Activated naive CD8-positive, alpha-beta T cell treated with anti-CD3 and anti-CD28 coated beads, Interleukin-2, amount 50 U/mL, for 24 hours (primary cell): ENCODE measurements around the gene THBS2.
"Not testable (repeated sequence)": the region's sequence is repeated elsewhere in the genome, so short reads cannot be mapped to it uniquely, and the experiment has no call there.

ENCODE experiments used
- ATAC-seq: fragments of 150-1000 bp; cut with Tn5 transposase; one replicate; pipeline ENCODE4 v1.10.0; 2021
- DNase-seq: peaks from one replicate; pipeline ENCODE4 v3.0.0; 2021
- H3K27ac Mint-ChIP-seq: one replicate; pipeline ENCODE4 v1.8.0; 2021; ENCODE audit warnings: mild to moderate bottlenecking, mixed read lengths
- H3K27me3 Mint-ChIP-seq: one replicate; pipeline ENCODE4 v1.8.0; 2021; ENCODE audit warnings: mixed read lengths
- H3K36me3 Mint-ChIP-seq: one replicate; pipeline ENCODE4 v1.8.0; 2021; ENCODE audit warnings: low read depth, mixed read lengths
- H3K4me1 Mint-ChIP-seq: one replicate; pipeline ENCODE4 v1.8.0; 2021; ENCODE audit warnings: mixed read lengths
- H3K4me3 Mint-ChIP-seq: one replicate; pipeline ENCODE4 v1.8.0; 2021; ENCODE audit warnings: mild to moderate bottlenecking, moderate library complexity, mixed read lengths
- H3K9me3 Mint-ChIP-seq: one replicate; pipeline ENCODE4 v1.8.0; 2021; ENCODE audit warnings: mixed read lengths

Gene THBS2

DNA sequence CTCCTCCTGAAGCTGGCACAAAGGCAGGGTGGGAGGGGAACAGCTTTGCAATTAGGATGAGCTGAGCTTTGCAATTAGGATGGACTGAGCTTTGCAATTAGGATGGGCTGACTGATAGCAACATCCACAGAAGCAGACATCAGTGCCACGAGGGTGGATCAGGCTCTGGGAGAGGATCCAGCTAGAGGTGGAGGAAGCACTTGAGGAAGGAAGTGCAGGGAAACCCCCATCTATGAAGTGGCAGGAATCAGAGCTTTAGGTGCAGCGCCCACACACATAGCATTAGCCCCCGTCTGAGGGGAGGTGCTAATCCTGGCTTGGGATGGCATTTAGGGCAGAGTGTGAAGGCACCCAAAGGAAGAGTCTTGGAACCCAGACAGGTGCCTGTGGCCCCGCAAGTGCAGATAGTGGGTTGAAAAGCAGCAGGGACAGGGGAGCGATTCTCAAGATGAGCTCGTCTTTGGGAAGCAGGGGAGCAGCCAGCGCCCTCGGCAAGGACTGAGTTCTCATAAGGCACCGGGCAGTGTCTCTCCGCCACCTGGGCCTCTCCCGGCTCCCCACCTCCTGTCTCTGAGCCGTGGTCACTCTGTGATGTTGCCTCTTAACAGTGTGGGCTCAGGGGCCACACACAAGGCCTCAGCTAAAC, 12.0 kb upstream of the THBS2 start:
- H3K27ac Mint-ChIP-seq, result no peak overlapping the region
- H3K36me3 Mint-ChIP-seq, result no peaks in the 10 kb centered on the region
- H3K27me3 Mint-ChIP-seq, result peaks cover 2% of the 10 kb centered on the region
- H3K4me3 Mint-ChIP-seq, result no peak overlapping the region
- H3K9me3 Mint-ChIP-seq, result no peaks in the 10 kb centered on the region
- no peaks in the 10 kb centered on the region for H3K4me1 Mint-ChIP-seq
- ATAC-seq (no peak), DNase-seq (no peak)

GRCh38 chr6:169263836-169264608, 10.4 kb upstream of the THBS2 start:
- Mint-ChIP-seq H3K9me3 (no peaks in the 10 kb centered on the region), H3K4me1 (no peaks in the 10 kb centered on the region), H3K36me3 (no peaks in the 10 kb centered on the region), H3K27me3 (peaks cover 2% of the 10 kb centered on the region), H3K27ac (no peak overlapping the region), H3K4me3 (no peak overlapping the region)
- ATAC-seq (no peak), DNase-seq (no peak)

DNA sequence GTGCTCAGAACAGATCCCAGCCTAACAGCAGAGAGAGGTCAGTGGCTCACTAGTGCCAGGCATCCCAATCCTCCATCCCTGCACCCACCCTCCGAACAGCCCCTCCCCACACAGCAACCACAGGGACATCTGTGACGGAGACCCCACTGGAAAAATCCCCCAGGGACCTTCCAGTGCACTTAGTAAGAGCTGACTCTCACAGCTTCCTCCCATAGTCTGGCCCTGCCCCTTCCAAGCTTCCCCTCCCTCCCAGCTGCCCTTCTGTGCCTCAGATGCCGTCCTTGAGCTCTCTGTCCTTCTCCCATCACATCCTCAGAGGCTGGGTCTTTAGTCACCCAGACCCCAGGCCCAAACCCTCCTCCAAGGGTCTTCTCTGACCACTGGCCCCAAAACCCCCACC, 9.7 kb upstream of the THBS2 start:
- H3K27me3 Mint-ChIP-seq, result peaks cover 3% of the 10 kb centered on the region
- H3K4me1 Mint-ChIP-seq, result no peaks in the 10 kb centered on the region
- no peaks in the 10 kb centered on the region for H3K36me3 Mint-ChIP-seq
- no peak overlapping the region for H3K4me3 Mint-ChIP-seq
- DNase-seq (no peak), ATAC-seq (no peak)
- H3K9me3 Mint-ChIP-seq, result no peaks in the 10 kb centered on the region
- no peak overlapping the region for H3K27ac Mint-ChIP-seq

DNA sequence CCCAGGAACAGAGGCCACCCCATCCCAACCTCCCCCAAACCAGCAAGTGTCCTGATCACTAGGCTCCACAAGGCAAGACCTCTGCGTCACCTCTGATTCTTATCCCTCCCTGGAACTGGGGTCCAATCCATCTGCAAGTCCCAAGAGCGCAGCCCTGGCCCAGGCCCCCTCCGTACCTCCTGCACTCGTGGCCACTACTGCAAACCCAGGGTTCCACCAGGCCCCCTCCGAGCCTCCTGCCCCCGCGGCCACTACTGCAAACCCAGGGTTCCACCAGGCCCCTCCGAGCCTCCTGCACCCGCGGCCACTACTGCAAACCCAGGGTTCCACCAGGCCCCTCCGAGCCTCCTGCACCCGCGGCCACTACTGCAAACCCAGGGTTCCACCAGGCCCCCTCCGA, 9.0 kb upstream of the THBS2 start:
- not testable (repeated sequence) for H3K27me3 Mint-ChIP-seq, H3K27ac Mint-ChIP-seq, ATAC-seq, H3K4me3 Mint-ChIP-seq, DNase-seq, H3K4me1 Mint-ChIP-seq, H3K9me3 Mint-ChIP-seq, H3K36me3 Mint-ChIP-seq

DNA sequence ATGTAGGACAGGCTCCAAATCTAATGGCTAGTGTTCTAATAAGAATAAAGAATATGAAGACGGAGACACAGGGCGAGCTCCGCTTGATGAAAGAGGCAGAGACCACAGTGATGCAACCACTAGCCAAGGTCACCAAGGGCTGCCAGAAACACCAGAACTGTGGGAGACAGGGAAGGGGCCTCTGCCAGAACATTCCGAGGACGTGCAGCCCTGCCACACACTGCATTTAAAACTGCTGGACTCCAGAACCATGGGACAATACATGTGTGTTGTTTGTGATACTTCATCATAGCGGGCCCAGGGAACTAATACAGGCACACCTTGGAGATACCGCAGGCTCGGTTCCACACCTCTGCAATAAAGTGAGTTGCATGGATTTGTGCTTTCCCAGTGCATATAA, 2.9 kb upstream of the THBS2 start:
- H3K27me3 Mint-ChIP-seq, result peaks cover 46% of the 10 kb centered on the region
- H3K9me3 Mint-ChIP-seq, result no peaks in the 10 kb centered on the region
- ATAC-seq, result no peak
- H3K4me1 Mint-ChIP-seq, result peaks cover 18% of the 10 kb centered on the region
- DNase-seq, result no peak
- H3K27ac Mint-ChIP-seq, result no peak overlapping the region
- H3K4me3 Mint-ChIP-seq, result no peak overlapping the region
- H3K36me3 Mint-ChIP-seq, result no peaks in the 10 kb centered on the region

GRCh38 chr6:169256061-169256460, 2.4 kb upstream of the THBS2 start:
- DNase-seq, result no peak
- ATAC-seq, result no peak
- no peak overlapping the region for H3K4me3 Mint-ChIP-seq
- H3K27ac Mint-ChIP-seq, result no peak overlapping the region
- no peaks in the 10 kb centered on the region for H3K9me3 Mint-ChIP-seq
- peaks cover 49% of the 10 kb centered on the region for H3K27me3 Mint-ChIP-seq
- peaks cover 18% of the 10 kb centered on the region for H3K4me1 Mint-ChIP-seq
- H3K36me3 Mint-ChIP-seq, result no peaks in the 10 kb centered on the region

DNA sequence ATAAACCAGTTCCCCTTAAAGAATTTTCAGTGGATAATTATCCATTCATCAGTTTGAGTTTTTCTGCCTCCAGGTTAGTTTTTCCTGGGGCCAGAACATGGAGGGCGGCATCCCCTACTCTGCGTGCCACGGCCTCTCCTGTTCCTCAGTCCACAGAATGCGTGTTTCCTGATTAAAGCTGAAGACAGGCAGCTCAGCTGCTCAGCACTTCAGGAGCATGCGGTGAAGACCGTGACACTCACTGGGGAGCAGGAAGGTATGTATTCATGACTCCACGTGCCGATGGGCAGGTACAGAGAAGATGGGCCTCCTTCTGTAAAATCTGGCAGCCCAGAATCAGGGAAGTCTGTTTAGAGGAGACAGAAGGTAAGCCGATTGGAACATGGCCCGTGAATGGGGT, 2.0 kb upstream of the THBS2 start:
- Mint-ChIP-seq H3K9me3 (no peaks in the 10 kb centered on the region), H3K4me1 (peaks cover 18% of the 10 kb centered on the region), H3K36me3 (no peaks in the 10 kb centered on the region), H3K27ac (no peak overlapping the region), H3K4me3 (no peak overlapping the region), H3K27me3 (peaks cover 53% of the 10 kb centered on the region)
- DNase-seq, result no peak
- ATAC-seq, result no peak

DNA sequence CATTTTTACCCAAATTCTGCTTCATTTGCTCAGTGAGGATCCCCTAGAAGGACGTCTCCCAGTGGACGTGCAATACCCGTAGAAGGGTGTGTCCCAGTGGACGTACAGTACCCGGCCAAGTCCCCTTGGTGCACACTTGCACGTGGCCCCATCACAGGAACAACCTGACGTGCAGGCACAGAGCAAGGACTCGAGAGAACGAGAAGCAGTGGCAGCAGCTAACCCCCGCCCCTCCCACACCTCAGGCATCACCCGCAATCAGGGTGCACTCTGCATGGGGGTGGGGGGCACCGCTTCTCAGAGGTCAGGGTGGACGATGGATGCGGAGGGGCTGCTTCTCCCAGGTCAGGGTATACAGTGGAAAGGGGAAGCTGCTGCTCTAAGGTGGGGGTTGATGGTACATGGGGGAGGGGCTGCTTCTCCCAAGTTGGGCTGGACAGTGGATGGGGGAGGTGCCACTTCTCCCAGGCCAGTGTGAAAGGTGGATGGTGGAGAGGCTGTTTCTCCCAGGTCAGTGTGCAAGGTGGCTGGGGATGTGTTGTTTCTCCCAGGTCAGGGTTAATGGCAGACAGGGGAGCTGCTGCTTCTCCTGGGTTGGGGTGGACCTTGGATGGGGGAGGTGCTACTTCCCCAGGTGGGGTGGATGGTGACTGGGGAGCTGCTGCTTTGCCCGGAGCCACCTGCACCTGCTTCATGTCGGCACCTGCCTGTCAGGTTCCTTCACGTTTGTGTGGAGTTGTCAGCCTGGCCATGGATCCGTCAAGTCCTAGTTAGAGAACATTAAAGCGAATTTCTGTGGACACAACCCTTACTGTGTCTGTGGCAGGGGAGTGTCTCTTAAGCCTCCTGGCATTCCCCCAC, 1.0 kb upstream of the THBS2 start:
- DNase-seq, result no peak
- no peaks in the 10 kb centered on the region for H3K36me3 Mint-ChIP-seq
- no peak overlapping the region for H3K27ac Mint-ChIP-seq
- H3K27me3 Mint-ChIP-seq, result peaks cover 56% of the 10 kb centered on the region
- ATAC-seq, result no peak
- peaks cover 18% of the 10 kb centered on the region for H3K4me1 Mint-ChIP-seq
- H3K9me3 Mint-ChIP-seq, result no peaks in the 10 kb centered on the region
- H3K4me3 Mint-ChIP-seq, result no peak overlapping the region

- DNase-seq (no peak), ATAC-seq (no peak)
- Mint-ChIP-seq H3K27me3 (peaks cover 56% of the 10 kb centered on the region), H3K4me3 (no peak overlapping the region), H3K27ac (no peak overlapping the region), H3K36me3 (no peaks in the 10 kb centered on the region), H3K4me1 (peaks cover 18% of the 10 kb centered on the region), H3K9me3 (peaks cover 2% of the 10 kb centered on the region)
Observed at GRCh38 chr6:169252505-169253189, 999 bp downstream of the THBS2 start.

GRCh38 chr6:169251822-169252504, 1.7 kb downstream of the THBS2 start:
- ATAC-seq (no peak), DNase-seq (no peak)
- Mint-ChIP-seq H3K9me3 (peaks cover 8% of the 10 kb centered on the region), H3K27ac (no peak overlapping the region), H3K27me3 (peaks cover 53% of the 10 kb centered on the region), H3K4me1 (peaks cover 18% of the 10 kb centered on the region), H3K36me3 (no peaks in the 10 kb centered on the region), H3K4me3 (no peak overlapping the region)

- Mint-ChIP-seq H3K36me3 (no peaks in the 10 kb centered on the region), H3K9me3 (peaks cover 8% of the 10 kb centered on the region), H3K4me3 (no peak overlapping the region), H3K27me3 (peaks cover 53% of the 10 kb centered on the region), H3K4me1 (peaks cover 18% of the 10 kb centered on the region), H3K27ac (no peak overlapping the region)
- DNase-seq, result no peak
- ATAC-seq, result no peak
Observed at GRCh38 chr6:169251371-169251802, 2.3 kb downstream of the THBS2 start.

- no peak overlapping the region for H3K4me3 Mint-ChIP-seq
- H3K27me3 Mint-ChIP-seq, result peaks cover 49% of the 10 kb centered on the region
- ATAC-seq (no peak), DNase-seq (no peak)
- no peak overlapping the region for H3K27ac Mint-ChIP-seq
- H3K36me3 Mint-ChIP-seq, result no peaks in the 10 kb centered on the region
- H3K9me3 Mint-ChIP-seq, result peaks cover 8% of the 10 kb centered on the region
- H3K4me1 Mint-ChIP-seq, result peaks cover 18% of the 10 kb centered on the region
Observed at GRCh38 chr6:169250660-169251059, 3.0 kb downstream of the THBS2 start.

- DNase-seq, result no peak
- no peak for ATAC-seq
- Mint-ChIP-seq H3K36me3 (no peaks in the 10 kb centered on the region), H3K9me3 (peaks cover 8% of the 10 kb centered on the region), H3K4me1 (peaks cover 17% of the 10 kb centered on the region), H3K27ac (no peak overlapping the region), H3K4me3 (no peak overlapping the region), H3K27me3 (peaks cover 40% of the 10 kb centered on the region)
Observed at GRCh38 chr6:169249057-169249456, 4.6 kb downstream of the THBS2 start.

DNA sequence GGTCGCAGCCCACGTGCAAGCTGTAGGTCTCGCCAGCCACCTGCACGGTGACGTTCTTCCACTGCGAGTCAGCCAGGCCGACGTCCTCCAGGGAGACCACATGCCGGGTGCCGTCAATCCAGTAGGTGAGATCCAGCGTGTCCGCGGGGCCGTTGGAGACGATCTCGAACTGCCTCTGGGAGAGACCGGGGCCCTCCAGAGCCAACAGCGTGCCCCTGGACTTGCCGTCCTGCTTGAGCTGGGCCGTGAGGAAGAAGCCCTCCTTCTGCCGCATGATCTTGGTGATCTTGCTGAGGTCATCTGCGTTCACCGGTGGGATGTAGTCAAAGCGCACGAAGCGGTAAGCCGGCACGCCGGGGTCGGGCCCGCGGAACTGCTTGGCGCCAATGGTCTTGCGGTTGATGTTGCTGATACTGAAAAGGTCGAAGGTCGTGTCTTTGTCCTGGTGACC, 5.1 kb downstream of the THBS2 start:
- peaks cover 35% of the 10 kb centered on the region for H3K27me3 Mint-ChIP-seq
- ATAC-seq (no peak), DNase-seq (no peak)
- no peaks in the 10 kb centered on the region for H3K36me3 Mint-ChIP-seq
- H3K4me1 Mint-ChIP-seq, result peaks cover 12% of the 10 kb centered on the region
- H3K9me3 Mint-ChIP-seq, result peaks cover 8% of the 10 kb centered on the region
- H3K27ac Mint-ChIP-seq, result no peak overlapping the region
- H3K4me3 Mint-ChIP-seq, result no peak overlapping the region
